MCF 10A (cell line): ENCODE data around the gene RPP30. TPM values are rescaled to one million over a fixed set of nuclear protein-coding genes. Genes with fewer than 3 reads are reported as not detected.

Experiments used
- BruUV-seq: library from RNA; stranded (reverse); fragments of 400-500 nt; replicated peaks from 2 replicates; lab custom pipeline; 2021; lab: Mats Ljungman, UMichigan
- CTCF ChIA-PET: fragments of 300-600 bp; sonication (Branson Sonifier 250); formaldehyde crosslinking; extraction: SDS; loops from one replicate; lab custom pipeline; 2021; ENCODE audit warnings: antibody characterized with exemption, inconsistent platforms; lab: Yijun Ruan, JAX
- POLR2A ChIA-PET: fragments of 300-600, 350-650 bp; sonication (Branson Sonifier 250); formaldehyde crosslinking; extraction: SDS; loops from one replicate; lab custom pipeline; 2020; ENCODE audit warnings: antibody characterized with exemption, inconsistent platforms; lab: Yijun Ruan, JAX
- DNase-seq: peaks from one replicate; pipeline ENCODE4 v3.0.0-alpha.2; 2018; ENCODE audit not compliant: unreplicated experiment
- H3K27ac Mint-ChIP-seq: one replicate; pipeline ENCODE4 v1.8.0; 2022; ENCODE audit warnings: mild to moderate bottlenecking, low read depth, mixed read lengths; ENCODE audit not compliant: unreplicated experiment
- H3K27me3 Mint-ChIP-seq: one replicate; pipeline ENCODE4 v1.8.0; 2022; ENCODE audit warnings: mixed read lengths; ENCODE audit not compliant: insufficient read depth, unreplicated experiment
- H3K36me3 Mint-ChIP-seq: one replicate; pipeline ENCODE4 v1.8.0; 2022; ENCODE audit warnings: mild to moderate bottlenecking, moderate library complexity, mixed read lengths; ENCODE audit not compliant: insufficient read depth, unreplicated experiment
- H3K4me1 Mint-ChIP-seq: one replicate; pipeline ENCODE4 v1.8.0; 2022; ENCODE audit warnings: mixed read lengths; ENCODE audit not compliant: insufficient read depth, unreplicated experiment
- H3K4me3 Mint-ChIP-seq: one replicate; pipeline ENCODE4 v1.8.0; 2022; ENCODE audit warnings: mild to moderate bottlenecking, moderate library complexity, mixed read lengths; ENCODE audit not compliant: unreplicated experiment
- H3K9me3 Mint-ChIP-seq: one replicate; pipeline ENCODE4 v1.8.0; 2022; ENCODE audit warnings: mixed read lengths; ENCODE audit not compliant: unreplicated experiment
- CTCF ChIP-seq: fragments of 200-600 bp; IDR thresholded peaks from one replicate; pipeline ENCODE4 v1.8.0; 2022; ENCODE audit warnings: antibody characterized with exemption, mild to moderate bottlenecking; ENCODE audit not compliant: unreplicated experiment
- intact Hi-C: fragments of 100-400 bp; cut with micrococcal nuclease; formaldehyde crosslinking; loops from 2 replicates; pipeline ENCODE4 v1.14.1; 2022
- total RNA-seq: library from RNA; stranded (reverse); gene quantifications from 2 replicates; pipeline ENCODE4 v1.2.3, GENCODE V29; 2022

Gene RPP30
- total RNA-seq, 1 experiment from 2014 or later = 41.8 TPM

- peak; percentile 61 for DNase-seq
Observed at GRCh38 chr10:90862908-90863514, 8.8 kb upstream of the RPP30 start.

GRCh38 chr10:90865401-90865800 is 6.4 kb upstream of the RPP30 start:
- TF ChIP-seq CTCF = peak; percentile 23
- no peak overlapping the region for H3K4me3 Mint-ChIP-seq
- no peak overlapping the region for H3K27ac Mint-ChIP-seq
- no peak for DNase-seq
- H3K36me3 Mint-ChIP-seq = no peaks in the 10 kb centered on the region
- peaks cover 7% of the 10 kb centered on the region for H3K9me3 Mint-ChIP-seq
- no peaks in the 10 kb centered on the region for H3K27me3 Mint-ChIP-seq
- BruUV-seq = no TSS peak
- CTCF ChIA-PET = interaction anchor here (0.5 to 8.7 kb wide), 15 partner anchors 12 to 1785 kb away, joined by 3 to 149 read pairs (median 4); no protein-coding TSS in a partner anchor
- intact Hi-C loops = loop anchor here (10.0 kb wide), 1 partner anchor 271 kb away; no protein-coding TSS in a partner anchor
- POLR2A ChIA-PET = interaction anchor here (0.6 to 1.4 kb wide), 5 partner anchors 90 to 787 kb away, joined by 3 to 8 read pairs (median 3); no protein-coding TSS in a partner anchor
- no peaks in the 10 kb centered on the region for H3K4me1 Mint-ChIP-seq

More at GRCh38 chr10:90862908-90863514, 8.8 kb upstream of the RPP30 start:
- POLR2A ChIA-PET = interaction anchor here (0.6 to 2.4 kb wide), 8 partner anchors 9 to 684 kb away, joined by 3 to 9 read pairs (median 4); no protein-coding TSS in a partner anchor
- peaks cover 9% of the 10 kb centered on the region for H3K4me1 Mint-ChIP-seq
- intact Hi-C loops = loop anchor here (1.0 to 10.0 kb wide), 8 partner anchors 112 to 1436 kb away; no protein-coding TSS in a partner anchor
- no peaks in the 10 kb centered on the region for H3K36me3 Mint-ChIP-seq
- BruUV-seq = no TSS peak
- no peak overlapping the region for H3K27ac Mint-ChIP-seq
- CTCF ChIA-PET = interaction anchor here (0.6 to 8.7 kb wide), 14 partner anchors 9 to 1238 kb away, joined by 3 to 149 read pairs (median 4); partner anchors contain the start of gene RPP30
- peak; percentile 93 for TF ChIP-seq CTCF
- H3K4me3 Mint-ChIP-seq = no peak overlapping the region
- H3K27me3 Mint-ChIP-seq = no peaks in the 10 kb centered on the region
- no peaks in the 10 kb centered on the region for H3K9me3 Mint-ChIP-seq

- no peaks in the 10 kb centered on the region for H3K4me1 Mint-ChIP-seq
- no peaks in the 10 kb centered on the region for H3K27me3 Mint-ChIP-seq
- no peaks in the 10 kb centered on the region for H3K36me3 Mint-ChIP-seq
- intact Hi-C loops = loop anchor here (10.0 kb wide), 1 partner anchor 271 kb away; no protein-coding TSS in a partner anchor
- no peak overlapping the region for H3K27ac Mint-ChIP-seq
- DNase-seq = no peak
- ChIA-PET POLR2A (interaction anchor here (0.6 to 1.4 kb wide), 4 partner anchors 111 to 276 kb away, joined by 3 to 8 read pairs (median 4); no protein-coding TSS in a partner anchor), CTCF (interaction anchor here (0.6 to 8.7 kb wide), 16 partner anchors 9 to 1786 kb away, joined by 3 to 149 read pairs (median 4); no protein-coding TSS in a partner anchor)
- H3K4me3 Mint-ChIP-seq = no peak overlapping the region
- H3K9me3 Mint-ChIP-seq = peaks cover 7% of the 10 kb centered on the region
- no TSS peak for BruUV-seq
- no peak for TF ChIP-seq CTCF
Observed at GRCh38 chr10:90866050-90866598, 5.7 kb upstream of the RPP30 start.
